ENCODE measurements around the gene ARID5B. TPM values are rescaled to one million over a fixed set of nuclear protein-coding genes. Genes with fewer than 3 reads are reported as not detected.

The ARID5B gene
- total RNA-seq, 2 donors from 2014 or later, result 60.7 to 80.4 TPM

DNA sequence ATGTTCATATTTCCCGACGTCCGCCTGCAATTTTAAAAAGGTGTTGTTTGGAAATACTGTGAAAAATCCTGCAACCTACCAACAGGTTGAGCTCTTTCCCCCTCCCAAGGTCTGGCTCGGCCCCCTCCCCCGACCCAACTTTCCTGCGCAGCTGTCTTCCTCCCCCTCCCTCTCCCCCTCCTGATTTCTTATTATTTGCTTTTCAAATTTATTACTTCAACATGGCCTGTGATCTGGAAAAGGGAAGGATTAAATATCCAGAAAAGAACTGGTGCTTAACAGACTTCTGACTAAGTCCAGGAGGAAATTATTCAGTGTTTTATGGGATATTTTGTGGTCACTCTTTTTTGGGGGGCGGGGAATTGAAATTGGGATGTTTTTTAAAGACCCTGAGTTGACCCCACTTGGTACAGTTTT is 2.4 kb downstream of the ARID5B start:
- Histone ChIP-seq H3K27me3 (replicated peaks; ENCODE audit: insufficient read depth) (no peaks in the 10 kb centered on the region), H3K27ac (peak overlapping the region; percentile 98 to 99), H3K36me3 (no peaks in the 10 kb centered on the region), H3K4me1 (ENCODE audit: control insufficient read depth in 1 of 2, low read depth in 2 of 2) (peaks cover 14 to 34% of the 10 kb centered on the region in 2 donors), H3K4me3 (peak overlapping the region; percentile 97), H3K9me3 (no peaks in the 10 kb centered on the region)
- no peak for ATAC-seq (ENCODE audit: insufficient number of reproducible peaks, low FRiP score, low read depth)
- TF ChIP-seq, protein P1, sequence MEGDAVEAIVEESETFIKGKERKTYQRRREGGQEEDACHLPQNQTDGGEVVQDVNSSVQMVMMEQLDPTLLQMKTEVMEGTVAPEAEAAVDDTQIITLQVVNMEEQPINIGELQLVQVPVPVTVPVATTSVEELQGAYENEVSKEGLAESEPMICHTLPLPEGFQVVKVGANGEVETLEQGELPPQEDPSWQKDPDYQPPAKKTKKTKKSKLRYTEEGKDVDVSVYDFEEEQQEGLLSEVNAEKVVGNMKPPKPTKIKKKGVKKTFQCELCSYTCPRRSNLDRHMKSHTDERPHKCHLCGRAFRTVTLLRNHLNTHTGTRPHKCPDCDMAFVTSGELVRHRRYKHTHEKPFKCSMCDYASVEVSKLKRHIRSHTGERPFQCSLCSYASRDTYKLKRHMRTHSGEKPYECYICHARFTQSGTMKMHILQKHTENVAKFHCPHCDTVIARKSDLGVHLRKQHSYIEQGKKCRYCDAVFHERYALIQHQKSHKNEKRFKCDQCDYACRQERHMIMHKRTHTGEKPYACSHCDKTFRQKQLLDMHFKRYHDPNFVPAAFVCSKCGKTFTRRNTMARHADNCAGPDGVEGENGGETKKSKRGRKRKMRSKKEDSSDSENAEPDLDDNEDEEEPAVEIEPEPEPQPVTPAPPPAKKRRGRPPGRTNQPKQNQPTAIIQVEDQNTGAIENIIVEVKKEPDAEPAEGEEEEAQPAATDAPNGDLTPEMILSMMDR (IDR thresholded peaks at IDR 0.05), result no peak
- DNase-seq (ENCODE audit: low spot score), result no peak

DNA sequence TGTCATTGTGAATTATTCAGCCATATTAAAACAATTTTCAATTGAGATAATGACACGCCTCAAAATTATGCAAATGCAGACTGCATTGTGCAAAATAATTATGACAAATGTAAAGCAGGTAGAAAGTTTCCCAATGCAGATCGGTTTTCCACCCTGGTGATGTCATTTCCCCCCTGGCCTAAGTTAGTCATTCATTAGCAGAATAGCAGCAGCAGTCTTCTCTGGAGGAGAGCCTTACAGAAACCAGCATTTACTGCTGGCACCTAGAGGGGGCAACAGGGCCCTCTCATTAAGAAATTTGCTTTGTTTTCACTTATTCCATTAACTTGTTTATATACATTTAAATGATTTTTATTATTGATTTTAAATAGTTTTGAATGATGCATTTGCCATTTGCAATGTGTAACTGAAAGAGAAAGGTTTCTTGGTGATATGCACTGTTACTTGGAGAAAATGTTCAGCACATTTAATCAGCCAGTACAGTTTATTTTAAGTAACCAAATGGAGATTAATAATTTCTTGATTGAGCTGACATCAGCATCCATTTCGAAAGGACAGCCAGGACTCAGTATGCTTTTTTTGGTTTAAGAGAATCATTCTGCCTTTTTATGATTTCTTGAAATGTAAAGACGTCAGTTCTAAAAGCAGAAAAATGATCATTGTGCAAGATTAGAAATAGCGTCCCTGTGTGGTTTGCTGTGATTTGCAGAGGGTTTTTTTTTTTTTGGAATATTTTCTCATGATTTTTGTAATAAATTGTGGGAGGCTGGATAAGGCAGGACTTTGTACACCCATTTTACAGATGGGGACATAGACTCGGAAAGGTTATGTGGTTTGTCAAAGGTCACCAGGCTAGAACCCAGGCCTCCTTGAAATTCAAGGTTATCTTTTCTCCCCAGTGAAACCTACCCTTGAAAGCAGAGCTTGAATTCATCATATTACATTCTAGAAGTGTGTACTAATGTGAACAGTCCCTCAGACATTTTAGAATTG is 3.5 kb downstream of the ARID5B start:
- H3K4me3 ChIP-seq, result peak overlapping the region; percentile 97
- H3K9me3 ChIP-seq, result no peaks in the 10 kb centered on the region
- ATAC-seq (ENCODE audit: insufficient number of reproducible peaks, low FRiP score, low read depth) (no peak), DNase-seq (ENCODE audit: low spot score) (no peak)
- H3K27ac ChIP-seq, result peak overlapping the region; percentile 98 to 99
- no peaks in the 10 kb centered on the region for H3K36me3 ChIP-seq
- no peaks in the 10 kb centered on the region for H3K27me3 ChIP-seq (replicated peaks; ENCODE audit: insufficient read depth)
- TF ChIP-seq, protein P1 (IDR thresholded peaks at IDR 0.05), result no peak
- H3K4me1 ChIP-seq (ENCODE audit: control insufficient read depth in 1 of 2, low read depth in 2 of 2), result peaks cover 8 to 36% of the 10 kb centered on the region in 2 donors

- ATAC-seq (ENCODE audit: insufficient number of reproducible peaks, low FRiP score, low read depth) (no peak), DNase-seq (ENCODE audit: low spot score) (no peak)
- Histone ChIP-seq H3K27ac (peak overlapping the region; percentile 98 to 99), H3K27me3 (replicated peaks; ENCODE audit: insufficient read depth) (no peaks in the 10 kb centered on the region), H3K4me1 (ENCODE audit: control insufficient read depth in 1 of 2, low read depth in 2 of 2) (peaks cover 8 to 46% of the 10 kb centered on the region in 2 donors), H3K9me3 (no peaks in the 10 kb centered on the region), H3K4me3 (no peak overlapping the region), H3K36me3 (no peaks in the 10 kb centered on the region)
- TF ChIP-seq, protein P1 (IDR thresholded peaks at IDR 0.05), result no peak
Measured at GRCh38 chr10:61905837-61906561, 4.5 kb downstream of the ARID5B start.

- Histone ChIP-seq H3K27me3 (replicated peaks; ENCODE audit: insufficient read depth) (no peaks in the 10 kb centered on the region), H3K4me1 (ENCODE audit: control insufficient read depth in 1 of 2, low read depth in 2 of 2) (peaks cover 13 to 51% of the 10 kb centered on the region in 2 donors), H3K27ac (peak overlapping the region; percentile 30 to 55), H3K36me3 (no peaks in the 10 kb centered on the region), H3K4me3 (no peak overlapping the region), H3K9me3 (no peaks in the 10 kb centered on the region)
- TF ChIP-seq, protein P1 (IDR thresholded peaks at IDR 0.05), result no peak
- DNase-seq (ENCODE audit: low spot score), result no peak
- ATAC-seq (ENCODE audit: insufficient number of reproducible peaks, low FRiP score, low read depth), result no peak
Measured at GRCh38 chr10:61906562-61906901, 5.0 kb downstream of the ARID5B start.

DNA sequence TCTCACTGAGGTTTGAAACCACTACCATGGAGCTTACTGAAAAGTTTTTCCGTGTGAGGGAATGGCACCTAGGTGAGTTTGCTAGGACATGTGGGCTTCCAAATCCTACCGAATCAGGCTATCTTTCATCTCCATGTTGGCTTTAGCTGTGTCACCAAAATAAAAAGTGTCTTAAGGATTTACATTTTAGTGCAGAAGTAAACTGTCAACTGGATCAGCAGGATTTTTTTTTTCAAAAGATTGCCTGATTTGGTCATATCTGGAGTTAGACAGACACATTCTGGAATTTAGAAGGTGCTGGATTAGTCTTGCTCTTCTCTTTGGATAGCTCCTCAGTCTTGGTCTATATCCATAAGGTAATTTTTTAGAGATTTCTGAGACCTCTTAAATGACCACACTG is 5.5 kb downstream of the ARID5B start:
- Histone ChIP-seq H3K27me3 (replicated peaks; ENCODE audit: insufficient read depth) (no peaks in the 10 kb centered on the region), H3K4me3 (no peak overlapping the region), H3K9me3 (no peaks in the 10 kb centered on the region), H3K4me1 (ENCODE audit: control insufficient read depth in 1 of 2, low read depth in 2 of 2) (peaks cover 17 to 56% of the 10 kb centered on the region in 2 donors), H3K36me3 (no peaks in the 10 kb centered on the region), H3K27ac (peak overlapping the region; percentile 31 to 55)
- ATAC-seq (ENCODE audit: insufficient number of reproducible peaks, low FRiP score, low read depth) (no peak), DNase-seq (ENCODE audit: low spot score) (no peak)
- TF ChIP-seq, protein P1 (IDR thresholded peaks at IDR 0.05), result no peak

Data from thoracic aorta (tissue), 2 donors.